HG02678 (cell line): ENCODE measurements around the gene MTHFD1L.

Source experiments
- ATAC-seq: cut with Tn5 transposase; IDR thresholded peaks from one replicate; pipeline ENCODE4 v1.9.1; 2021; ENCODE audit warnings: mild to moderate bottlenecking, moderate library complexity; ENCODE audit not compliant: unreplicated experiment

Gene MTHFD1L

DNA sequence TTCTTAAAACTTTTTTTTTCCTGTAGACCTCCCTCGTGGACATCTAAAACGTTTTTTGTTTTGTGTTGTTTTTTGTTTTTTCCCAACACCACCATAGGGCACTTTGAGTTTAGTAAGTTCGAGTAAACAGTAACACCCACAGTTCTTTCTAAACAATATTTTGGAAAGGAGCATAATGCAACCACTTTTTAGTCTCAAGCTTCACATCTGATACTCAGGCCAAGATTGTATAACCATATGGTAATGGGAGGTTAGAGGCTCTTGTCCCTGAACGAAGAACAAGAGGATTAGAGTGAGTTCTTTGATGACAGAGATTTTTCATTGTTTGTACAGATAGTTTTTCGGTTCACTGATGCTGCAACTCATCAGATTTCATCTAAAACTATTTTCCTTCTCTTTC is 144.6 kb downstream of the MTHFD1L start:
- ATAC-seq: no peak

GRCh38 chr6:151012321-151013294 is 147.1 kb downstream of the MTHFD1L start:
- no peak for ATAC-seq

DNA sequence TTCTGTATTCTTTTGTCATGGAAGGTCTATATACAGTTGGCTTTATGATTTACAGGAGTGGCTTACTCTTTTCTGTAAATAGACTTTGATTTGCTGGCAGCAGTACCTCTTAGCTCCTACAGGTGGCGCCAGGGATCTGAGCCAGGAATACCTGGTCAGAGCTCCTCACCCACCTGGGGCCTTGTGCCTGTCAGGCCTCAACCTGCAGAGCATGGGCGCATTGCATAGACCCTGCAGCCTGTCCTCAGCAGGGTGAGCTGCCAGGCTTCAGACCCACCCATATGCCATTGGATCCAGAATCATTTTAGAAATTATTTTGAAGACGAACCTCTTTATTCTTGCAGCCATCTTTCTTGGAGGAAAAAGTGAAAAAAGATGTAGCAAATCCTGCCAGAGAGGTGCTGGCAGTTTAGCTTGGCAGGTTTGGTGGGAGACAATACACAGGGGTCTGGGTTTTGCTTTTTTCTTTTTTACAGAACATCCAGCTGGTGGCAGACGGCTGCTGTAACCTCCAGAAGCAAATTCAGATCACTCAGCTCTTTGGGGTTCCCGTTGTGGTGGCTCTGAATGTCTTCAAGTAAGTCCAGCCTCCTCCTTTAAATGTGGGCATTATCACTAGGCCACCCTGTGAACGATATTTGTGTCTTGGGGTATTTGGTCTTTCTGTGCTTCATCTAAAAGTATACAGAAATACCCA is 149.1 kb downstream of the MTHFD1L start:
- peak; percentile 72 for ATAC-seq

- ATAC-seq: no peak
These were observed 149.7 kb downstream of the MTHFD1L start for GRCh38 chr6:151015101-151015700.

- ATAC-seq: no peak
These were observed 150.6 kb downstream of the MTHFD1L start for GRCh38 chr6:151016107-151016506.

DNA sequence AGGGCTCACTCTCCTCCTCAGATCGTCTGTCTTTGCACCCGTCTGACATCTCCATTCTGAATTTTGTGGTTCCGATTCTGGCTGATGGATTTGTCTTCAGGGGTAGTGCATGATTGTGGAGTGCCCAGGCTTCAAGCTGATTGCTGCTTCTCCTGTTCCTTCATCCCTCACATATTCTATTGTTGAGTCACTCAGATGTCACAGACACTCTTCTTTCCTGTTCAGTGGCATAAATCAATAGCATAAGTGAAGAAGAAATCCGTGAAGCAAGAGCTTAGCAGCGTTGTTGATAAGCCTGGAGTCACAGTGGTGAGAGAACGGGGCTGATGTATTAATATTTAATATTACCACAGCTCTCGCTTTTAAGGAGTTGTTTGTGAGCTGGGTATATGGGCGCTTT is 152.5 kb downstream of the MTHFD1L start:
- ATAC-seq: no peak

DNA sequence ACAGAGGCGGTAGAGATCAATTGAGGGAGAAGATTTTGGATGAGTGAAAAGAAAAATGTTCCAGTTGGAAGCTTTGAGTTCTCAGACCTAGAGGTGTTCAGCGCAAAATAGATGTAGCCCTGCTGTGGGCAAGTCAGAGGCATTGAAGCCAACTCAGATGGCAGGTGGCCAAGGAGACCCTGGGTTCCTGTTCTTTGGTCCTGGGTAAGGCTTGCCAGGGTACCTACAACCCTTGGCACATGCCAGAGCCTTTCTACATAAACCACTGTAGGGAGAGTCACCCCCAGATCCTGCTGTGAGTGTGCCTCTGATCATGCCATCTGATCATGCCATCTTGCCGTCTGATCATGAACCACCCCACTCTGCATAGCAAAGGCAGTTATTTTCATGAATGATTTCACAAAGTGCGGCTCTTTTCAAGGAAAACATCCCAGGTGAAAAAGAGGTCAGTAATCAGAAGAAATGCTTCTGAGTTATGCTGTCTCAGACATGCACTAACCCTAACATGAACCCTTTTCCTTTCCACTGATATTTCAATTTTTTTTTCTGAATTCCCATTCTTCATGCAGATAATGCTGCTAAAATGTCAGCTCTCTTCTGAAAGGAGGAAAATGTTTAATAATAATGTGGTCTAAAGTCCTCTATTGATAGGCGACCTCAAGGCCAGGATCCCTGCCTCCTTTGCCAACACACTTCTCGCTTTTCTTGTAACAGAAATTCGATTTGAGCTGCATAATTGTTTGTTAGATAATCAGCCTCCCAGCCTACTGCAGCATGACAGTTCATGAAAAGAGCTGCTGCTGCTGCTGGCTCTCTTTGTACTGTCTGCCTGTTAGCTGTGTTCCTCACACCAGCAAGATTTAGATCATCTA is 153.6 kb downstream of the MTHFD1L start:
- no peak for ATAC-seq

DNA sequence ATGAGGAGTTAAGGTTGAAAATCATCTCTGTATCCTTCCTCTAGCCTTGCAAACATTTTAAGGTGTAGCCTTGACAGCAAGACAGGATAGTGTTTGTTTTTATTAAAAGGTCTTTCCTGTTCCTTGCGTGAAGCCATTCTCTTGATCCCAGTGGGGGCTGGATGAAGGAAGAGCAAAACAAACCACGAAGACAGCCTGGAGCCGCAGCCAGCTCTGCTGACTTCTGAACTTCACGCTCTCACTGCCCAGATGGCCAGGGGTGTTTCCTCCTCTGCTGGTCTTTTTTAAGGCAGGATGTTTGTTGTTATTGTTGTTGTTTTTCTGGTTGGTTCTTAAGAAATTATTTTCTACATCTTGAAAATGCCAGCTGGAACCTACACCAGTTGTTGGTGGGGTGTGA is 156.4 kb downstream of the MTHFD1L start:
- ATAC-seq: no peak

GRCh38 chr6:151022492-151022891 is 157.0 kb downstream of the MTHFD1L start:
- ATAC-seq: no peak

- no peak for ATAC-seq
These were observed 157.8 kb downstream of the MTHFD1L start for GRCh38 chr6:151023342-151023741.

DNA sequence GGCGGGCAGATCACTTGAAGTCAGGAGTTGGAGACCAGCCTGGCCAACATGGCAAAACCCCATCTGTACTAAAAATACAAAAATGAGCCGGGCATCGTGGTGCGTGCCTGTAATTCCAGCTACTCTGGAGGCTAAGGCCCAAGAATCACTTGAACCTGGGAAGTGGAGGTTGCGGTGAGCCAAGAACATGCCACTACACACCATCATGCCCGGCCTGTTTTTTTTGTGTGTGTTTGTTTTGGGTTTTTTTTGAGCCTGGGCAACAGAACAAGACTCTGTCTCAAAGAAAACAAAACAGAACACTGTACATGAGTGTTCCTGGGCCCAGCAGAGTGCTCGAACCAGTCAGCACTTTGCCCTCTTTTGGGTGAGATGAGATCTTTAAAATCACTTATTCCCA is 159.1 kb downstream of the MTHFD1L start:
- no peak for ATAC-seq

GRCh38 chr6:151025076-151025475 is 159.6 kb downstream of the MTHFD1L start:
- ATAC-seq: no peak

DNA sequence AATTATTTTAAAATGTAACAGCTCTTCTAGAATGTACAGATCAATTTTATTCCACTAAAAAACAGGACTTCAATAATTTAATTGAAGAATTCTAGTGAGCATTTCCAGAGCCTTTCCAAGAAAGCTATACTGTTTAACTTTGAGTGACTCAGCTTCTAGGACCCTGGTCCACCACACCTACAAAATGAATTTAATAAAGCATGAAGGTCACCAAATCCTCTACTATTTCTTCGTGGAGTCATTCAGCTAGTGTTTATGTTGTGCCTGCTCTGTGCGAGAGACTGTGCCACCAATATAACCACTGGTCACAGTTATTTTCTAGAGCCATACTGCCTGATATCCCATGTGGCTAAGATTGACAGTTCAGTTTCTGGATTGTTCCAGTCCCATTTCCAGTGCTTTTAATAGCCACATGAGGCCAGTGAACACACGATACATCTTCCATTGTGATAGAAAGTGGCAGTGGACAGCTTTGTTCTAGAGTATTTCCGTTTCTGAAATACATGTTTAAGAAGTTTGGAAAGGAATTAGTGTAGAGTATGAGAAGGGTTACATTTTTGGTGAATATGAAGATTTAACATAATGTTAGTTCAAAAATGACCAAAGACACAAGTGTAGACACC is 160.7 kb downstream of the MTHFD1L start:
- no peak for ATAC-seq

GRCh38 chr6:151027295-151027747 is 161.8 kb downstream of the MTHFD1L start:
- no peak for ATAC-seq

DNA sequence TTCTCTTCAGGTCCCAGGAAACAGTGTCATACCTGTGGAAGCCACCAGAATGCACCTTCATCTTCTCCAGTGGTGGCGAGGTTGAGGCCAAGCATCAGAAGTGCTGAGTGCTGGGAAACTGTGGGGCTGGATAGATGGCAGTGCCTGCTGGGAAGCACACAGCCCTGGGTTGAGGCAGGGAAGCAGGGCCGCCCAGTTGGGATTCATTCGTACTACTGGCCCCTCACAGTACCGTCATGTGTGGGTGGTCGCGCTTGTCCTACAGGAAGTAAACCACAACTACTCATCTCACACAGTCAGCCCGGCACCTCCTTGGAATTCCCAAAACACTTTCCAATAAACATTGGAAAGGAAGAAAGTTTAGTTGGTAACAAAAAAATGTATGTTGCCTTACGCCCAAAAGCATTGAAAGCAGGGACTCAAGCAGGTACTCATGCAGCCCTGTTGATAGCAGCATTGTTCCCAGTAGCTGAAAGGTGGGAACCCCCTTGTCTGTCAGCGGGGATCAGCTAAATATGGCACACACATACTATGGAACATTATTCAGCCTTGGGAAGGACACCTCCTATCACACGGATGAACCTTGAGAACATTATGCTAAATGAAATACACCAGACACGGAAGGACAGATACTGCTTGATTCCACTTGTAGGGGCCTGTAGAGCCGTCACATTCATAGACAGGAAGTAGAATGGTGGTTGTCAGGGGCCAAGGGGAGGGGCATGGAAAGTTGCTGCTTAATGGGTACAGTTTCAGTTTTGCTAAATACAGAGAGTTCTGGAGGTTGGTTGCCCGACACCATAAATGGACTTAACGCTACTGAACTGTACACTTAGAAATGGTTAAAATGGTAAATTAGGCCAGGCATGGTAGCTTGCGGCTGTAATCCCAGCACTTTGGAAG is 162.7 kb downstream of the MTHFD1L start:
- no peak for ATAC-seq

- no peak for ATAC-seq
These were observed 164.5 kb downstream of the MTHFD1L start for GRCh38 chr6:151029970-151030369.

DNA sequence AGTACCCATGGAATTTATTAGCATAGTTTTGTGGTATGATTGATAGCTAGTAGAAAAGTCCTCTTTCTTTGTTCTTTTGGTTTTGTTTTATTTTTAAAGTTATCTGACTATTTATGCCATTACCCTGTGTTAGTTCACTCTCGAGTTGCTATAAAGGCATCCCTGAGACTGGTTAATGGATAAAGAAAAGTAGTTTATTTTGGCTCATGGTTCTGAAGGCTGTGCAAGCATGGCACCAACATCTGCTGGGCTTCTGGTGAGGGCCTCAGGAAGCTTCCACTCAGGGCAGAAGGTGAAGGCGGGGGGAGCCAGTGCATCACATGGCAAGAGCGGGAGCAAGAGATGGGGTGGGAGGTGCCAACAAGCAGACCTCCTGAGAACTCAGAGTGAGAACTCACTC is 166.5 kb downstream of the MTHFD1L start:
- no peak for ATAC-seq

- ATAC-seq: no peak
These were observed 169.6 kb downstream of the MTHFD1L start for GRCh38 chr6:151034825-151035781.
